ENCODE data around the gene RGL4. TPM values are rescaled to one million over a fixed set of nuclear protein-coding genes. Genes with fewer than 3 reads are reported as not detected.

Gene RGL4
- total RNA-seq, 2 donors from 2014 or later, result not detected

DNA sequence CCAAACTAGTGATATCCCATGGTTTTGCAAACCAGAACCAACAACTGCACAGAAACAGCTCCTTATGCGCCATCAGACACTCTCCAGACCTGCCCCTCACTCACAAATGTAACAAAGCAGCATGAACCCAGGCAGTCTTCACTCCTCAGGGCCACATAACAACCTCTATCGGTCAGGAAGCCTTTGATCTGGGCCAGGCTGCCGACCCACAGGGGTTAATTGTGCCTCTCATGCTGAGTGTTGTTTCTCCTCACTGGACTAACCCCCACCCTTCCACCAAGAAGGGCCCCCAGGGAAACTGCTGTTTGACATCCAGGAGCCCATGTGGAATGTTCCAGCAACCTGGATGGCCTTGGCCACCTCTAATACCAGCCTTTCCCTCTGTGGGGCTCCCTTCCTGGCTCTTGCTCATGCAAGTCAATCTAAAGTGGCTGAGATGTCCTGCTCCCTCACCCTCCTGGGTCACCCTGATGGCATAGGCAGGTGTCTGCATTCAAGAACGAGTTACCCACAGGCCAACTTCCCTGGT is 7.9 kb upstream of the RGL4 start:
- Histone ChIP-seq H3K9me3 (ENCODE audit: control insufficient read depth, low read length) (no peaks in the 10 kb centered on the region), H3K36me3 (ENCODE audit: control insufficient read depth, insufficient read depth, low read length) (no peaks in the 10 kb centered on the region), H3K4me1 (ENCODE audit: control insufficient read depth, insufficient read depth, low read length) (no peaks in the 10 kb centered on the region), H3K9ac (ENCODE audit: extremely low read depth, low read length, poor library complexity, severe bottlenecking) (no peak overlapping the region), H3K27ac (ENCODE audit: low read depth, low read length) (no peak overlapping the region), H3K4me3 (ENCODE audit: low read length) (no peak overlapping the region), H3K27me3 (ENCODE audit: control insufficient read depth, insufficient read depth, low read length, poor library complexity, severe bottlenecking) (no peaks in the 10 kb centered on the region)
- no peak for DNase-seq
- no peaks in the 10 kb centered on the region for H3K9me3 Mint-ChIP-seq
- no peaks in the 10 kb centered on the region for H3K27me3 Mint-ChIP-seq (ENCODE audit: insufficient read depth)
- 70 to 76% methylated on average over 2 to 4 of the region's 4 CpGs for WGBS, 2 experiments (ENCODE audit: insufficient coverage in 1 of 2, insufficient read length in 1 of 2)
- no peak overlapping the region for H3K27ac Mint-ChIP-seq
- peaks cover 23% of the 10 kb centered on the region for H3K36me3 Mint-ChIP-seq (ENCODE audit: low read depth)
- H3K4me3 Mint-ChIP-seq, result no peak overlapping the region
- peaks cover 3% of the 10 kb centered on the region for H3K4me1 Mint-ChIP-seq
- TF ChIP-seq, protein P1, sequence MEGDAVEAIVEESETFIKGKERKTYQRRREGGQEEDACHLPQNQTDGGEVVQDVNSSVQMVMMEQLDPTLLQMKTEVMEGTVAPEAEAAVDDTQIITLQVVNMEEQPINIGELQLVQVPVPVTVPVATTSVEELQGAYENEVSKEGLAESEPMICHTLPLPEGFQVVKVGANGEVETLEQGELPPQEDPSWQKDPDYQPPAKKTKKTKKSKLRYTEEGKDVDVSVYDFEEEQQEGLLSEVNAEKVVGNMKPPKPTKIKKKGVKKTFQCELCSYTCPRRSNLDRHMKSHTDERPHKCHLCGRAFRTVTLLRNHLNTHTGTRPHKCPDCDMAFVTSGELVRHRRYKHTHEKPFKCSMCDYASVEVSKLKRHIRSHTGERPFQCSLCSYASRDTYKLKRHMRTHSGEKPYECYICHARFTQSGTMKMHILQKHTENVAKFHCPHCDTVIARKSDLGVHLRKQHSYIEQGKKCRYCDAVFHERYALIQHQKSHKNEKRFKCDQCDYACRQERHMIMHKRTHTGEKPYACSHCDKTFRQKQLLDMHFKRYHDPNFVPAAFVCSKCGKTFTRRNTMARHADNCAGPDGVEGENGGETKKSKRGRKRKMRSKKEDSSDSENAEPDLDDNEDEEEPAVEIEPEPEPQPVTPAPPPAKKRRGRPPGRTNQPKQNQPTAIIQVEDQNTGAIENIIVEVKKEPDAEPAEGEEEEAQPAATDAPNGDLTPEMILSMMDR (conservative IDR thresholded peaks at IDR 0.05), result no peak

DNA sequence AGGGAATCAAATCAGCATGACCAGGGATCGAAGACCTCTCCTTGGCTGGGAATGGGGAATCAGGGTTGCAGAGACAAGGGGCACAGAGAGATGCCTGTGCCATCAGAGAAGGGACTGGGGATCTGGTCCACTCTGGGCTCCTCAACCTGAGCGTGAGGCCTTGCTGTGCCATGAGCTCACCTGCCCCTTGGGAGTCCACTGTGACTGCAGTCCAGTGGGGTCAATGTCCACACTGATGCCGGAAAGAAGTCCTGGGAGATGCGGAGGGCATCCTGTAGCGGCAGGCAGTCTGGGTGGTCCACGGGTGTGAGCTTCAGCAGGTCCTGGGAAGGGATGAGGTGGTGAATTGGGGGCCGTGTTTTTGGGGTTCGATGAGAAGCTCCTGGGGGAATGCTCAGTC is 7.3 kb upstream of the RGL4 start:
- Mint-ChIP-seq H3K27ac (no peak overlapping the region), H3K4me1 (no peaks in the 10 kb centered on the region), H3K4me3 (no peak overlapping the region), H3K36me3 (ENCODE audit: low read depth) (peaks cover 26% of the 10 kb centered on the region), H3K9me3 (no peaks in the 10 kb centered on the region), H3K27me3 (ENCODE audit: insufficient read depth) (no peaks in the 10 kb centered on the region)
- no peak overlapping the region for H3K4me3 ChIP-seq (ENCODE audit: low read length)
- no peaks in the 10 kb centered on the region for H3K9me3 ChIP-seq (ENCODE audit: control insufficient read depth, low read length)
- TF ChIP-seq, protein P1 (conservative IDR thresholded peaks at IDR 0.05), result no peak
- H3K4me1 ChIP-seq (ENCODE audit: control insufficient read depth, insufficient read depth, low read length), result no peaks in the 10 kb centered on the region
- DNase-seq, result no peak
- H3K36me3 ChIP-seq (ENCODE audit: control insufficient read depth, insufficient read depth, low read length), result no peaks in the 10 kb centered on the region
- no peak overlapping the region for H3K9ac ChIP-seq (ENCODE audit: extremely low read depth, low read length, poor library complexity, severe bottlenecking)
- no peak overlapping the region for H3K27ac ChIP-seq (ENCODE audit: low read depth, low read length)
- no peaks in the 10 kb centered on the region for H3K27me3 ChIP-seq (ENCODE audit: control insufficient read depth, insufficient read depth, low read length, poor library complexity, severe bottlenecking)
- WGBS, 2 experiments (ENCODE audit: insufficient coverage in 1 of 2, insufficient read length in 1 of 2), result 90 to 91% methylated on average over 5 to 8 of the region's 8 CpGs

DNA sequence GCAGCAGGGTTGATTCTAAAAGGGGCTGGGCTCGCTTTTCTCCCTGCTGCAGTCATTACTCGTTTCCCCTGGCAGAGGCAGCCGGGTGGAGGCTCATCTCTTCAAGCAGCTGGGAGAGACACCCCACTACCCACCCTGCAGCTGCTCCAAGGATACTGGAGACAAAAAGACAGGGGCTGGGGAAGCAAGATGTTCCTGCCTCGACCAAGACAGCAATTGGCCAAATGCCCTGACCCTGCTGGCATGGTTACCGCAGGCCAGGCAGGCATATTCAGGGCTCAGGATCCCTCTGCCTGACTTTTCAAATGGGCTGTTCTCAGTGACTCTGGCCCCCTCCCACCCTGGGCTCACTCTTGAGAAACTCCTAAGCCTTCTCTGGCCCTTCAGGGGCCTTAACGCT is 6.8 kb upstream of the RGL4 start:
- no peaks in the 10 kb centered on the region for H3K9me3 Mint-ChIP-seq
- H3K36me3 Mint-ChIP-seq (ENCODE audit: low read depth), result peaks cover 24% of the 10 kb centered on the region
- H3K36me3 ChIP-seq (ENCODE audit: control insufficient read depth, insufficient read depth, low read length), result no peaks in the 10 kb centered on the region
- no peaks in the 10 kb centered on the region for H3K4me1 Mint-ChIP-seq
- H3K4me3 ChIP-seq (ENCODE audit: low read length), result no peak overlapping the region
- no peak overlapping the region for H3K9ac ChIP-seq (ENCODE audit: extremely low read depth, low read length, poor library complexity, severe bottlenecking)
- H3K27ac ChIP-seq (ENCODE audit: low read depth, low read length), result no peak overlapping the region
- H3K9me3 ChIP-seq (ENCODE audit: control insufficient read depth, low read length), result no peaks in the 10 kb centered on the region
- H3K27me3 ChIP-seq (ENCODE audit: control insufficient read depth, insufficient read depth, low read length, poor library complexity, severe bottlenecking), result no peaks in the 10 kb centered on the region
- no peak for DNase-seq
- 95% methylated on average over 6 of the region's 6 CpGs; no CpG with 5 or more reads in 1 of the 2 experiments for WGBS, 2 experiments (ENCODE audit: insufficient coverage in 1 of 2, insufficient read length in 1 of 2)
- H3K4me3 Mint-ChIP-seq, result no peak overlapping the region
- no peak overlapping the region for H3K27ac Mint-ChIP-seq
- TF ChIP-seq, protein P1 (conservative IDR thresholded peaks at IDR 0.05), result no peak
- no peaks in the 10 kb centered on the region for H3K4me1 ChIP-seq (ENCODE audit: control insufficient read depth, insufficient read depth, low read length)
- no peaks in the 10 kb centered on the region for H3K27me3 Mint-ChIP-seq (ENCODE audit: insufficient read depth)

Data from endodermal cell (in vitro differentiated cells).